ENCODE data around the gene KCNQ2.
A peak's percentile ranks its signal among the peaks of the same experiment; 100 is the strongest.

Gene KCNQ2

GRCh38 chr20:63409066-63409833, 63.2 kb downstream of the KCNQ2 start:
- H3K27ac ChIP-seq: peak overlapping the region; percentile 51
- TF ChIP-seq CTCF (conservative IDR thresholded peaks at IDR 0.05) (no peak), ZFX (IDR thresholded peaks at IDR 0.05) (no peak)

- H3K27ac ChIP-seq: no peak overlapping the region
- TF ChIP-seq CTCF (conservative IDR thresholded peaks at IDR 0.05) (no peak), ZFX (IDR thresholded peaks at IDR 0.05) (no peak)
These were observed 63.8 kb downstream of the KCNQ2 start for GRCh38 chr20:63408684-63409046.

GRCh38 chr20:63407928-63408683, 64.3 kb downstream of the KCNQ2 start:
- no peak overlapping the region for H3K27ac ChIP-seq
- TF ChIP-seq CTCF (conservative IDR thresholded peaks at IDR 0.05) (no peak), ZFX (IDR thresholded peaks at IDR 0.05) (no peak)

GRCh38 chr20:63406617-63407245, 65.7 kb downstream of the KCNQ2 start:
- H3K27ac ChIP-seq: no peak overlapping the region
- no peak for TF ChIP-seq ZFX (IDR thresholded peaks at IDR 0.05)
- no peak for TF ChIP-seq CTCF (conservative IDR thresholded peaks at IDR 0.05)

GRCh38 chr20:63406011-63406410, 66.4 kb downstream of the KCNQ2 start:
- no peak overlapping the region for H3K27ac ChIP-seq

GRCh38 chr20:63405102-63405730, 67.2 kb downstream of the KCNQ2 start:
- H3K27ac ChIP-seq: no peak overlapping the region
- TF ChIP-seq ZFX (IDR thresholded peaks at IDR 0.05): no peak
- TF ChIP-seq CTCF (conservative IDR thresholded peaks at IDR 0.05): no peak

More at GRCh38 chr20:63406011-63406410, 66.4 kb downstream of the KCNQ2 start:
- TF ChIP-seq CTCF (conservative IDR thresholded peaks at IDR 0.05) (no peak), ZFX (IDR thresholded peaks at IDR 0.05) (no peak)
